ENCODE results near the gene PSMD9.
"Not testable (repeated sequence)": the region's sequence is repeated elsewhere in the genome, so short reads cannot be mapped to it uniquely, and the experiment has no call there.

The PSMD9 gene

DNA sequence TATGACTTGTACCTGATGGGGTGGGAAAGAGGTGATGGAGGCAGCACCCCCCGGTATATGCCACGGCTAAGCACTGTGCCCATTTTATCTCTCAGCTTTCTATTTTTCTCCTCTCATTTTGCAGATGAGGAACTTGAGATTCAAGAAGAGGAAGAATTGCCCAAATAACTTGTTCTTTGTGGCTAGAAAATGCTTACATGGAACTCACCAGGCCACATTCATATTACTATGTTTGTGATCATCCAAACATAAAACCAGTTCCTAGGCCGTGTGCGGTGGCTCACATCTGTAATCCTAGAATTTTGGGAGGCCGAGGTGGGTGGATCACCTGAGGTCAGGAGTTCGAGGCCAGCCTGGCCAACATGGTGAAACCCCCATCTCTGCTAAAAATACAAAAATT, 14.5 kb upstream of the PSMD9 start:
- no peak for DNase-seq

DNA sequence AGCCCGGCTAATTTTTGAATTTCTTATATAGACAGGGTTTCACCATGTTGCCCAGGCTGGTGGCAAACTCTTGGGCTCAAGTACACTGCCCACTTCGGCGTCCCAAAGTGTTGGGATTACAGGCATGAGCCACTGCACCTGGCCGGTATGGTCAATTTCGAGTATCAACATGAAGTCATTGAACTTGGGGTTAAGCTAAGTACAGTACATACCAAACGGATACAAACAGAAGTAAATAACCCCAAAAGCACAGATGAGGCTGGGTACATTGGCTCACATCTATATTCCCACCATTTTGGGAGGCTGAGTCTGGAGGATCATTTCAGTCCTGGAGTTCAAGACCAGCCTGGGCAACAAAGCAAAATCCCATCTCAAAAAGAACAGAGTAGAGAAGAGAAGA, 13.0 kb upstream of the PSMD9 start:
- DNase-seq, result no peak

DNA sequence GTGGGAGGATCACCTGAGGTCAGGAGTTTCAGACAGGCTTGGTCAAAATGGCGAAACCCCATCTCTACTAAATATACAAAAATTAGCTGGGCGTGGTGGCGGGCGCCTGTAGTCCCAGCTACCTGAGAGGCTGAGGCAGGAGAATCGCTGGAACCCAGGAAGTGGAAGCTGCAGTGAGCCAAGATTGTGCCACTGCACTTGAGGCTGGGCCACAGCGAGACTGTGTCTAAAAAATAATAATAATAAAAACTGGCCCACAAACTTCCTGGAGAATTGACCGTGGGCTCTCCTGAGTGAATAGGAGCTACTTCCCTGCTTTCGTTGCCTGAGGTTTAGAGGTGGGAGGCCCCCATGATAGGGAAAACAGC, 12.5 kb upstream of the PSMD9 start:
- DNase-seq, result not testable (repeated sequence)

DNA sequence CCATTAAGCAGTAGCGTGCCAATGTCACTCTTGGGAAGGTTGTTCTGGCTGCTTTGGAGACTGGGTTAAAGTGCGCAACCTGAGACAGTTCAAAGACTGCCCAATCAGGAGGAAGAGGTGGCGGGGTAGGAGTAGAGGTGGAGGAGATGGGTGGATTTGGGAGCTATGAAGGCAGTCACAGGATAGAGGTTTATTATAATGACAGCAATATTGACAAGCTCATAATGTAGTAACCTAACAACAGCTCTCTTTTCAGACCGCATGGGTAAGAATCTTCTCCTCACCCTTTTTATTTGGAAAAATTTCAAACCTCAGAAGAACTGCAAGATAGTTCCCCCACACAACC, 5.3 kb upstream of the PSMD9 start:
- no peak for DNase-seq

- DNase-seq, result not testable (repeated sequence)
Measured at GRCh38 chr12:121885129-121885528, 3.5 kb upstream of the PSMD9 start.

GRCh38 chr12:121888083-121888477, 510 bp upstream of the PSMD9 start:
- DNase-seq, result no peak

GRCh38 chr12:121889274-121889624, 659 bp downstream of the PSMD9 start:
- DNase-seq, result no peak

- DNase-seq, result not testable (repeated sequence)
Measured at GRCh38 chr12:121889661-121890060, 1.1 kb downstream of the PSMD9 start.

GRCh38 chr12:121892673-121893561, 4.3 kb downstream of the PSMD9 start:
- DNase-seq, result no peak

- DNase-seq, result peak in 1 of 2 experiments; percentile 30
Measured at GRCh38 chr12:121893961-121894460, 5.4 kb downstream of the PSMD9 start.

DNA sequence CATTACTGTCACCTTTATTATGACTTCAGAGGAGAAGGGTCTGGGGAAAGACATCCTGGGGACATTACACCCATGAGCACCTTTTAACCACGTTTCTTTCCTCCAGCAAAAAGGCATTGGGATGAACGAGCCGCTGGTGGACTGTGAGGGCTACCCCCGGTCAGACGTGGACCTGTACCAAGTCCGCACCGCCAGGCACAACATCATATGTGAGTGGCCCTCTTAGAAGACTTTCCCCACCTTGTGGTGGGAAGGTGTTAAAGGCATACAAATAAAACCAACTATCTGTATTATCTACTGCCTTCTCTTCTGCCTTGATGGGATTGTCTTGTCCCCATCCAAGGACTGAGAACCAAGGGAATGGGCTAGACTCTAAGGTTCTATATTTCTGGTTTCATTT, 6.0 kb downstream of the PSMD9 start:
- no peak for DNase-seq

DNA sequence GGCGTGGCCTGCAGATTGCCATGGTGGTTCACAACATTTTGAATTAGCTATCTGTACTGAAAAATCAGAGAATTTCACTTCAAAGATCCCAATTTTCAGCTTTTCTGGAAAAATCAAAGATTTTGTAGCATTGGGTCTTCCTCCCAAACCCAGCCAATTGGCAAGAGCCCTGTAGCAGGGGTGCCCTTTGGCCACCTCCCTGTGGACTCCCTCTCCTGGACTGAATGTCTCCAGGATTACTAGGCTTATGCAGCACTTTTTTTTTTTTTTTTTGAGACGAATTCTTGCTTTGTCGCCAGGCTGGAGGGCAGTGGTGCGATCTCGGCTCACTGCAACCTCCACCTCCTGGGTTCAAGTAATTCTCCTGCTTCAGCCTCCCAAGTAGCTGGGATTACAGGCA, 9.7 kb downstream of the PSMD9 start:
- DNase-seq, result no peak

GRCh38 chr12:121899590-121899989, 11.0 kb downstream of the PSMD9 start:
- DNase-seq, result no peak

DNA sequence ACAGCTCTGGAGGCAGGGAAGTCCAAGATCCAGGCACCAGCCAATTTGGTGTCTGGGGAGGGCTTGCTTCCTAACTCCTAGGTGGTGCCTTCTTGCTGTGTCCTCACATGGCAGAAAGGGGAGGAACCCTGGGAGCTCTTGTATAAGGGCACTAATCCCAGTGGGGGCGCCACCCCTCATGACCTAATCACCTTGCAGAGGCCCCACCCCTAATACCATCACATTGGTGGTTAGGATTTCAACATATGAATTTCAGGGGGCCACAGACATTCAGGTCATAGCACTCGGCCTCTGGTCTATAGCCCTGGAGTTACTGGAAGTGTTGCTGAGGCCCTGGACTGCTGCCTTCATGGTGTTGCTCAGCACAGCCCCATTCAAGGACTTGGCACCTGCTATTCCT, 14.6 kb downstream of the PSMD9 start:
- no peak for DNase-seq

GRCh38 chr12:121905746-121906145, 17.2 kb downstream of the PSMD9 start:
- no peak for DNase-seq

- no peak for DNase-seq
Measured at GRCh38 chr12:121908702-121909101, 20.1 kb downstream of the PSMD9 start.

- peak; percentile 48 to 55 for DNase-seq
Measured at GRCh38 chr12:121911824-121912585, 23.4 kb downstream of the PSMD9 start.

GRCh38 chr12:121915841-121916321, 27.3 kb downstream of the PSMD9 start:
- DNase-seq, result no peak

- DNase-seq, result no peak
Measured at GRCh38 chr12:121916719-121917118, 28.1 kb downstream of the PSMD9 start.

DNA sequence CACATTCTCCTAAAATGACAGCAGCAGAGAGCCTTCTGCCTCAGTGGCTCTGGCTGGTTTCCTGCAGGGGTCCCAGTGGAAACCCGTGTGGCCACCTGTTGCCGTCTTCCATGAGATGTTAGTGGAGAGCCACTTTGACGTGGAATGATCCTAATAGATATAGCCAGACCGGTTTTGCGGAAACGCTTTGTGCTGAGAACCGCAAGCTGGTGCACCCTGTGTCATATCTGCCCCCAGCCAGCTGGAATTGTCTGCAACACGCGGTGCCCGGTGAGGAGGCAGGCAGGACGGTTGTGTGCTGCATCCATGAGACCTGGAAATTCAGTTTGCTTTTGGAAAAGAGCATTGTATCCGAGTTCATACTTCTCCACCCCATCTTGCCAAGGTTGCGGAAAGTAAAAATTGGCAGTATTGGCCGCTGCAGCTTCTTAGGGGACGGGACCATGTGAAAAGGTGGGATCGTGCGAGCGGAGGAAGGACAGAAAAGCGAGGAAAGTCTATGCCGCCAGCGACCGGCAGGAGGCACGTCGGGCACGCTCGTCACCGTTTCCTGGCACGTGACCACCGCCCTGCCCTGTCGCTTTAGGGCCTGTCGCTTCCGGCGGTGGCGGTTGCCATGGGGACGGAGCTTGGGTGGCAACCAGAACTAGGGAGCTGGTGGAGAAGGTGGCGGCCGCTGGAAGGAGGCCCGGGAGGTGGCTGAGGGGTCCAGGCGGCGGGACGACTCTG, 29.5 kb downstream of the PSMD9 start, which contains the start of gene CFAP251:
Gene CFAP251 (plus strand): TSS at position 643 of the 729 bp plus-strand sequence. CDS start 2,714 bp downstream, outside the sequence.
- peak; percentile 96 to 97 for DNase-seq

DNA sequence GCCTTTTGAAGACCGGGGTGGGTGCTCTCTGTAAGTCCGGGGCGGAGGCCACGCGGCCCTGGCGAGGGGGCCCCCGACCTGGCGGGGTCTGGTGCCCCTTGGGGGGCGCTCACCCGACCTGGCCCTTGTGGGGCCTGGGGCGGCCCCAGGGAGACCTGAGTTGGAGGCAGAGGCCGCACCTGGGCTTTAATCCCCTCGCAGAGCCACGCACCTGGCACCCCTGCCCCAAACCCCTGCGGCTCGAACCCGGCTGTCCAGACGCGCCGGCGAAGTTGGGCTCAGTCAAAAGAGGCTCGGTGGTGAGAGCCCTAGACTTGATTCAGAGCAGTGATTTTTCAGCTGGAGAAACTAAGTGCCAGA, 30.1 kb downstream of the PSMD9 start:
- DNase-seq, result no peak

GRCh38 chr12:121921066-121921465, 32.5 kb downstream of the PSMD9 start:
- no peak for DNase-seq

DNA sequence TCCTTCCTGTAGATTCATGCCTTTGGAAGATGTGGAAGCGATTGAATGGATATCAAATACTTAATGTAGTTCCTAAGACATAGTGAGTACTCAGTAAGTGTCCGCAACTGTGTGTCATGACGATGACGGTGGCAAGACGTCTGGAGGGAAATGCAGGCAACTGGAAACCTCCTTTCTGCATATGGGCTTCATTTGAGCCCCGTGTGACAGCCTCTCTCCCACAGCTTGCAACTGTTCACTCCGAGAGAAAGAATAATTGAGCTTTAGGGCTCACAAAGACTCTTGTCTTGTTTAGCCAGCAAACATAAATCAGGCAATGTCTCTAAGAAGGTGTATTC, 36.7 kb downstream of the PSMD9 start:
- no peak for DNase-seq
